ENCODE data around the gene SIAH2. TPM values are rescaled to one million over a fixed set of nuclear protein-coding genes. Genes with fewer than 3 reads are reported as not detected.

Gene SIAH2
- total and polyA plus RNA-seq, 7 experiments from 2014 or later, result 13.9 to 39.2 (median 27.4) TPM

DNA sequence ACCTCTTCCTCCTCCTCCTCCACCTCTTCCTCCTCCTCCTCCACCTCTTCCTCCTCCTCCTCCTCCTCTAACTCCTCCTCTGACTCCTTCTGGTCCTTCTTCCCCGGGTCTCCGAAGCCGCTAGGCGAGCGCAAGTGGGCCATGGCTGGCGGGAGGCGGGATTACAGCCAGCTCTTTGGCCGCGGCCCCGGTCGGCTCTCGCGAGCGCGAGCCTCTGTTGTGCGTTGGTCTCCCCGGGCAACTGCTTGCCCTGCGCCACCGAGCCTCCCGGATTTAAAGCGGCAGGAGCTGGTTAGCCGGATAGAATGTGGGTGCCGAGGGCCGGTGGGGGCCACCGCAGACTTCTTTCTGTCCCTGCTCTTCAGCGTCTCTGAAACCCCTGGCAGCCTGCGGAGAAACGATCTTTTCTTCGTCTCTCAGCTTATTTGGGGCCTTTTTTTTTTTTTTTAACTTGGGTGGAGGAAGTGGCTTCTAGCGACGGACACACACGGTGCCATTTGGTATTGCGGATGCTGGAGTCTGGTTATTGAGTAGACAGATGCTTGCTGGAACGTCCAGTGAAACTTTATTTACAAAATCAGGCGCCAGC, 59.1 kb downstream of the SIAH2 start, which contains the start of gene ERICH6:
ERICH6 (minus strand) TSS at position 165 of the 589 bp plus-strand sequence; CDS start at position 143, 22 bp downstream.
- Mint-ChIP-seq H3K4me1 (peaks cover 11 to 24% (median 20%) of the 10 kb centered on the region in 7 donors), H3K27ac (peak within 1 kb of the TSS; percentile 93 to 100 (median 97)), H3K4me3 (peak within 1 kb of the TSS; percentile 82 to 98 (median 97)), H3K9me3 (peaks cover 0 to 6% (median 0%) of the 10 kb centered on the region in 11 donors), H3K36me3 (peaks cover 5 to 21% (median 17%) of the 10 kb centered on the region in 5 donors), H3K27me3 (peaks cover 0 to 6% (median 0%) of the 10 kb centered on the region in 5 donors)
- intact Hi-C loops (cut with micrococcal nuclease), result loop anchor here (1.0 to 10.0 kb wide), 14 partner anchors 17 to 1712 kb away; partner anchors contain the start of genes EIF2A (in 2 of the 2), PFN2 (in 2 of the 2), RNF13 (in 2 of the 2) and SELENOT (in 2 of the 2)
- peak; percentile 93 for ATAC-seq
- Histone ChIP-seq H3K4me1 (ENCODE audit: control insufficient read depth in 2 of 2, insufficient read depth in 2 of 2, low read length in 2 of 2) (peaks cover 4 to 5% of the 10 kb centered on the region in 2 donors), H3K27ac (ENCODE audit: low read depth, low read length) (peak within 1 kb of the TSS; percentile 84), H3K27me3 (ENCODE audit: control insufficient read depth in 2 of 2, insufficient read depth in 2 of 2, low read length in 2 of 2) (no peaks in the 10 kb centered on the region), H3K36me3 (ENCODE audit: control insufficient read depth in 2 of 3, insufficient read depth in 3 of 3, low read length in 3 of 3) (peaks cover 0 to 5% (median 0%) of the 10 kb centered on the region in 3 experiments), H3K4me3 (ENCODE audit: low read length) (peak within 1 kb of the TSS; percentile 94), H3K9me3 (ENCODE audit: control insufficient read depth in 2 of 3, low read length in 3 of 3) (no peaks in the 10 kb centered on the region)
- CTCF ChIA-PET, result interaction anchor here (1.0 to 1.1 kb wide), 2 partner anchors 18 to 524 kb away, joined by 3 to 4 read pairs; no protein-coding TSS in a partner anchor
- peak; percentile 59 to 83 (median 71) for DNase-seq
- POLR2A ChIA-PET, result interaction anchor here (0.7 to 3.2 kb wide), 8 partner anchors 9 to 301 kb away, joined by 3 to 25 read pairs (median 4); partner anchors contain the start of genes SELENOT, SERP1, SIAH2 and TSC22D2

DNA sequence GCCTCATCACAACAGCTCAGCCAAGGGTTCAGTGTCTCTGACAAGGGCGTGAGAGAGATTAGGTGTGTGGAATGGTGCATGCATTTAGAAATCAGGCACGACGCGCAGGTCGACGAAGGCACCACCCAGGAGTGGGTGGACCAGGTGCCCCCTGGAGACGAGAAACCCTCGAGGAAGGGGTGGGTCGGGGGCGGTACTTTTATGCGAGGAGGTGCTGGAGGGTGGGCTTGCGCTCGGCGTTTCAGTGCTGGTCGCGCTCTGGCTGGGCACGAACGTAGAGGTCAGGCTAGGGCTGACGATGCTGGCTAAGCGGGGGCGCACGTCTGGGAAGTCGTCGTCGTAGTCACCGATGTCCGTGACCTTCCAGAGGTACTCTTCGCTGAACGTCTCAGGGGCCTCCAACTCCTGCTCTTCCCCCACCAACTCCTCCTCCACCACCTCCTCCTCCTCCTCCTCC, 59.6 kb downstream of the SIAH2 start:
- Mint-ChIP-seq H3K27ac (peak overlapping the region; percentile 93 to 100 (median 97)), H3K36me3 (peaks cover under 1 to 16% (median 12%) of the 10 kb centered on the region in 5 donors), H3K27me3 (peaks cover 0 to 6% (median 0%) of the 10 kb centered on the region in 5 donors), H3K4me1 (peaks cover 11 to 24% (median 20%) of the 10 kb centered on the region in 7 donors), H3K9me3 (peaks cover 0 to 4% (median 0%) of the 10 kb centered on the region in 11 donors), H3K4me3 (peak overlapping the region; percentile 82 to 98 (median 97))
- ChIA-PET POLR2A (interaction anchor here (0.8 to 3.2 kb wide), 7 partner anchors 8 to 300 kb away, joined by 3 to 25 read pairs (median 4); partner anchors contain the start of genes EIF2A, SELENOT, SERP1 and SIAH2), CTCF (interaction anchor here (0.6 to 1.1 kb wide), 4 partner anchors 19 to 525 kb away, joined by 3 to 4 read pairs (median 4); no protein-coding TSS in a partner anchor)
- peak overlapping the region; percentile 84 for H3K27ac ChIP-seq (ENCODE audit: low read depth, low read length)
- peak overlapping the region; percentile 94 for H3K4me3 ChIP-seq (ENCODE audit: low read length)
- peaks cover 4 to 5% of the 10 kb centered on the region in 2 donors for H3K4me1 ChIP-seq (ENCODE audit: control insufficient read depth in 2 of 2, insufficient read depth in 2 of 2, low read length in 2 of 2)
- H3K36me3 ChIP-seq (ENCODE audit: control insufficient read depth in 2 of 3, insufficient read depth in 3 of 3, low read length in 3 of 3), result peaks cover 0 to 5% (median 0%) of the 10 kb centered on the region in 3 experiments
- peak; percentile 55 for ATAC-seq
- no peaks in the 10 kb centered on the region for H3K9me3 ChIP-seq (ENCODE audit: control insufficient read depth in 2 of 3, low read length in 3 of 3)
- intact Hi-C loops (cut with micrococcal nuclease), result loop anchor here (1.0 to 10.0 kb wide), 13 partner anchors 18 to 1711 kb away; partner anchors contain the start of genes PFN2 (in 2 of the 2), RNF13 (in 2 of the 2), SELENOT (in 2 of the 2) and SIAH2 (in 2 of the 2)
- peak; percentile 22 to 57 (median 49) for DNase-seq
- H3K27me3 ChIP-seq (ENCODE audit: control insufficient read depth in 2 of 2, insufficient read depth in 2 of 2, low read length in 2 of 2), result no peaks in the 10 kb centered on the region

DNA sequence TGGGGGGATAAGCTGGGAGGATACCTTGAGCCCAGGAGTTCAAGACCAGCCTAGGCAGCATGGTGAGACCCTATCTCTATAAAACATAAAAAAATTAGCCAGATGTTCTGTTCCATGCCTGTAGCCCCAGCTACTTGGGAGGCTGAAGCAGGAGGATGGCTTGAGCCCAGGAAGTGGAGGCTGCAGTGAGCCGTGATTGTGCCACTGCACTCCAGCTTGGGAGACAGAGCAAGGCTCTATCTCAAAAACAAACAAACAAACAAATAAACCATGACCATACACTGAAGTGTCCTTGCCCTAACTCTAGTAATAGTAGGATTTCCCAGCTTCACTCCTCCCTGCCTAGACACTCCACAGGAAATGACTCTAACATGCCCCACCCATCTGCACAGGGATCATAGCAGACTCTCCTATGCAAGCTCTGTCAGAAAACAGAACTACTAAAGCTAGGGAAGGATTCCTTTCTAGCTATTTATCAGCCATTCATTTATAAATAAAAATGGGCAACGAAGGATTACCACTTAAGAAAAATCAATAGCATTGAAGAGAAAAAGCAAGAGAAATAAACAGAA, 63.8 kb downstream of the SIAH2 start:
- Mint-ChIP-seq H3K4me3 (no peak overlapping the region), H3K36me3 (no peaks in the 10 kb centered on the region), H3K4me1 (peaks cover 8 to 17% (median 11%) of the 10 kb centered on the region in 7 donors), H3K27me3 (peaks cover 0 to 17% (median 0%) of the 10 kb centered on the region in 5 donors), H3K9me3 (peaks cover 0 to 4% (median 0%) of the 10 kb centered on the region in 11 donors), H3K27ac (peak overlapping the region in 1 of 9 donors; percentile 37)
- Histone ChIP-seq H3K27ac (ENCODE audit: low read depth, low read length) (no peak overlapping the region), H3K36me3 (ENCODE audit: control insufficient read depth in 2 of 3, insufficient read depth in 3 of 3, low read length in 3 of 3) (peaks cover 0 to 5% (median 0%) of the 10 kb centered on the region in 3 experiments), H3K27me3 (ENCODE audit: control insufficient read depth in 2 of 2, insufficient read depth in 2 of 2, low read length in 2 of 2) (no peaks in the 10 kb centered on the region), H3K4me3 (ENCODE audit: low read length) (no peak overlapping the region), H3K9me3 (ENCODE audit: control insufficient read depth in 2 of 3, low read length in 3 of 3) (no peaks in the 10 kb centered on the region), H3K4me1 (ENCODE audit: control insufficient read depth in 2 of 2, insufficient read depth in 2 of 2, low read length in 2 of 2) (peaks cover 4 to 5% of the 10 kb centered on the region in 2 donors)
- ChIA-PET CTCF (no interaction called here), POLR2A (interaction anchor here (0.7 kb wide), 1 partner anchor 11 kb away, joined by 4 read pairs; no protein-coding TSS in a partner anchor)
- ATAC-seq (no peak), DNase-seq (no peak)
- intact Hi-C loops (cut with micrococcal nuclease), result no loop called here

DNA sequence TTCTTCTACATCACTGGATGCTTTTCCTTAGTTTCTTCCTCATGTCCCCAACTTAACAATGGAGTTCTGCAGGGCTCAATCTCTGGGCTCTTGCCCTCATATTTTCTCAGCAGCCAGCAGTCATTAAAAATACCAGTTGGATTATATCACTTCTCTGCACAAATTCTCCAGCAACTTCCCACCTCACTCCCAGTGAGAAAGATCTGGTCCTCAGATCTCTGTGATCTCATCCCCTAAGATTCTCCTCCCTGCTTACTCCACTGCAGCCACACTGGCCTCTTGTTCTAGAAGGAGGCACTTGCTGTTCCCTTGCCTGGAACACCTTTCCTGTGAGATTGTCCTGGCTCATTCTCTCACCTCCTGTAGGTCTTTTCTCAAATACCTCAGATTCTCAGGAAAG, 65.3 kb downstream of the SIAH2 start:
- Mint-ChIP-seq H3K27me3 (peaks cover 0 to 17% (median 0%) of the 10 kb centered on the region in 5 donors), H3K27ac (peak overlapping the region in 1 of 9 donors; percentile 9), H3K36me3 (peaks cover 0 to 1% (median 0%) of the 10 kb centered on the region in 5 donors), H3K9me3 (peaks cover 0 to 8% (median under 1%) of the 10 kb centered on the region in 11 donors), H3K4me1 (peaks cover under 1 to 7% (median 3%) of the 10 kb centered on the region in 7 donors), H3K4me3 (no peak overlapping the region)
- DNase-seq (no peak), ATAC-seq (no peak)
- no peak overlapping the region for H3K4me3 ChIP-seq (ENCODE audit: low read length)
- H3K36me3 ChIP-seq (ENCODE audit: control insufficient read depth in 2 of 3, insufficient read depth in 3 of 3, low read length in 3 of 3), result no peaks in the 10 kb centered on the region
- intact Hi-C loops (cut with micrococcal nuclease), result no loop called here
- no peaks in the 10 kb centered on the region for H3K27me3 ChIP-seq (ENCODE audit: control insufficient read depth in 2 of 2, insufficient read depth in 2 of 2, low read length in 2 of 2)
- H3K9me3 ChIP-seq (ENCODE audit: control insufficient read depth in 2 of 3, low read length in 3 of 3), result no peaks in the 10 kb centered on the region
- ChIA-PET POLR2A (no interaction called here), CTCF (no interaction called here)
- H3K27ac ChIP-seq (ENCODE audit: low read depth, low read length), result no peak overlapping the region
- peaks cover 2 to 3% of the 10 kb centered on the region in 2 donors for H3K4me1 ChIP-seq (ENCODE audit: control insufficient read depth in 2 of 2, insufficient read depth in 2 of 2, low read length in 2 of 2)

DNA sequence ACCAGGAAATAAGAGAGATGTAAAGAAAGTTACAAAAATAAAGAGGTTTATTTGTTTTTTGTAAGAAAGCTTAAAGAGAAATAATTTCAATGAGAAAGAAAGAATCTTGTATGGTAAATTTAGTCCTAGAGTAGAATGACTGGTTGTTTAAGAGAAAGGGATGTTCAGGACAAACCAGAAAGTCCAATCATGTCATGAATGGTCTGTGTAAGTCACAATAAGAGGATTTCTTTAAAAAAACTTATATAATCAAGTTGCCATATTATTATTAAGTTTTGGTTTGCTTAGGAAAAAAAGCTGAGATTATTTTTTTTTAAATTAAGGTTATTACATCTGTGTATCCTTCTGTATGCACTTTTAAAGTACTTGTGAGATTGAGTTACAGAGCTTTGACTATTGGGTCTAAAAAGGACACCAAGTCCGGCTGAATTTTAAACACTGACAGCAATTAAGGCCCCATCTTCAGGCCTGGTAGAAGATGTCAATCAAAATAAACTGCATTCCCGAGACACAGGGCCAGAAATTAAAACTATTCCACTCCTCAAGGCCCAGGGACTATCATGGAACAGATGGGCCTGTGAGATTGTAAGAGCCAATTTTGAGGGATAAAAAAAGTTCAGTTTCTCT, 71.4 kb downstream of the SIAH2 start:
- Mint-ChIP-seq H3K27me3 (peaks cover 0 to 9% (median 0%) of the 10 kb centered on the region in 5 donors), H3K4me1 (no peaks in the 10 kb centered on the region), H3K36me3 (peaks cover 0 to 3% (median 0%) of the 10 kb centered on the region in 5 donors), H3K9me3 (peaks cover 0 to 20% (median 5%) of the 10 kb centered on the region in 11 donors), H3K4me3 (no peak overlapping the region), H3K27ac (no peak overlapping the region)
- no peak overlapping the region for H3K27ac ChIP-seq (ENCODE audit: low read depth, low read length)
- no peaks in the 10 kb centered on the region for H3K36me3 ChIP-seq (ENCODE audit: control insufficient read depth in 2 of 3, insufficient read depth in 3 of 3, low read length in 3 of 3)
- CTCF ChIA-PET, result no interaction called here
- DNase-seq (no peak), ATAC-seq (no peak)
- no peaks in the 10 kb centered on the region for H3K4me1 ChIP-seq (ENCODE audit: control insufficient read depth in 2 of 2, insufficient read depth in 2 of 2, low read length in 2 of 2)
- intact Hi-C loops (cut with micrococcal nuclease), result no loop called here
- POLR2A ChIA-PET, result no interaction called here
- no peaks in the 10 kb centered on the region for H3K9me3 ChIP-seq (ENCODE audit: control insufficient read depth in 2 of 3, low read length in 3 of 3)
- H3K4me3 ChIP-seq (ENCODE audit: low read length), result no peak overlapping the region
- H3K27me3 ChIP-seq (ENCODE audit: control insufficient read depth in 2 of 2, insufficient read depth in 2 of 2, low read length in 2 of 2), result no peaks in the 10 kb centered on the region

All from naive thymus-derived CD4-positive, alpha-beta T cell (primary cell).